Small intestine (tissue), 7 donors: ENCODE results near the gene MGA. TPM values are rescaled to one million over a fixed set of nuclear protein-coding genes. Genes with fewer than 3 reads are reported as not detected.
A peak's percentile ranks its signal among the peaks of the same experiment; 100 is the strongest.

Source experiments
- DNase-seq, 2 donors: peaks; one replicate each; pipeline versions ENCODE4 v3.0.0 to v3.0.0-alpha.2; 2013
- FAIRE-seq: peaks from 2 replicates; lab custom pipeline; 2012; peaks lifted over from hg19 to GRCh38; lab: Jason Lieb, UNC
- H3K27ac ChIP-seq, 3 donors: one replicate each; pipeline ENCODE4 v1.5.1; 2013; ENCODE audit warnings: low read length in 2 of 3, mild to moderate bottlenecking in 2 of 3, control low read depth in 1 of 3, inconsistent platforms in 1 of 3, low read depth in 1 of 3, moderate library complexity in 1 of 3
- H3K27me3 ChIP-seq, 3 donors: one replicate each; pipeline ENCODE4 v1.6.1; 2013; ENCODE audit warnings: low read length in 3 of 3, inconsistent platforms in 1 of 3; ENCODE audit not compliant: control insufficient read depth in 3 of 3, insufficient read depth in 3 of 3
- H3K36me3 ChIP-seq, 3 donors: one replicate each; pipeline ENCODE4 v1.6.1; 2013; ENCODE audit warnings: low read length in 3 of 3, inconsistent platforms in 1 of 3, low read depth in 1 of 3, mild to moderate bottlenecking in 1 of 3, moderate library complexity in 1 of 3; ENCODE audit not compliant: control insufficient read depth in 3 of 3, insufficient read depth in 2 of 3
- H3K4me1 ChIP-seq, 3 donors: one replicate each; pipeline ENCODE4 v1.6.1; 2013; ENCODE audit warnings: low read length in 2 of 3, inconsistent platforms in 1 of 3, low read depth in 1 of 3, mild to moderate bottlenecking in 1 of 3, moderate library complexity in 1 of 3; ENCODE audit not compliant: control insufficient read depth in 3 of 3, insufficient read depth in 2 of 3
- H3K4me3 ChIP-seq, 3 donors: one replicate each; pipeline ENCODE4 v1.5.1; 2013; ENCODE audit warnings: low read length in 3 of 3, control low read depth in 1 of 3, inconsistent platforms in 1 of 3, low read depth in 1 of 3, mild to moderate bottlenecking in 1 of 3, moderate library complexity in 1 of 3
- H3K9me3 ChIP-seq, 2 donors: one replicate each; pipeline ENCODE4 v1.6.1; 2013; ENCODE audit warnings: low read depth in 1 of 2, low read length in 1 of 2; ENCODE audit not compliant: control insufficient read depth in 2 of 2, insufficient read depth in 1 of 2
- WGBS, 3 donors: extraction: QIAGEN DNeasy Blood & Tissue Kit; methylation state at CpG; one replicate each; pipeline ENCODE4 v1.1.7; 2013; 5-methylcytosine and 5-hydroxymethylcytosine counted together
- polyA plus RNA-seq, 4 donors: library from polyadenylated mRNA; stranded (reverse) in 3 of 4; unstranded in 1 of 4; fragments of 200-250 nt in 3 of 4; fragments of 120-200 nt in 1 of 4; gene quantifications; one replicate each; pipeline versions ENCODE4 v1.2.1 to v1.2.3, GENCODE V29; 2013
- donor health status: healthy with polysubstance abuse.
- donor health status: control.
- donor health status: control.
- donor health status: Bipolar disorder and iron deficiency.
- donor health status: healthy.

MGA gene
- polyA plus RNA-seq, 4 donors, result 1.4 to 21.0 (median 3.7) TPM

GRCh38 chr15:41819455-41820050 is 159.3 kb downstream of the MGA start:
- Histone ChIP-seq H3K9me3 (no peaks in the 10 kb centered on the region), H3K4me1 (peaks cover 0 to 12% (median 0%) of the 10 kb centered on the region in 3 donors), H3K4me3 (no peak overlapping the region), H3K36me3 (peaks cover 0 to 94% (median 34%) of the 10 kb centered on the region in 3 donors), H3K27ac (no peak overlapping the region), H3K27me3 (no peaks in the 10 kb centered on the region)
- 92 to 96% (median 94%) methylated on average over 9 of the region's 9 CpGs for WGBS, 3 donors
- FAIRE-seq (no peak), DNase-seq (no peak)

GRCh38 chr15:41820791-41821423 is 160.7 kb downstream of the MGA start:
- peak overlapping the region in 1 of 3 donors; percentile 2 for H3K27ac ChIP-seq
- FAIRE-seq, result no peak
- WGBS, 3 donors, result 61 to 74% (median 64%) methylated on average over 6 of the region's 6 CpGs
- H3K9me3 ChIP-seq, result no peaks in the 10 kb centered on the region
- peaks cover 0 to 12% (median 0%) of the 10 kb centered on the region in 3 donors for H3K4me1 ChIP-seq
- no peak overlapping the region for H3K4me3 ChIP-seq
- H3K27me3 ChIP-seq, result no peaks in the 10 kb centered on the region
- peaks cover 0 to 97% (median 29%) of the 10 kb centered on the region in 3 donors for H3K36me3 ChIP-seq
- DNase-seq, result peak; percentile 38 to 86

GRCh38 chr15:41821831-41822230 is 161.6 kb downstream of the MGA start:
- Histone ChIP-seq H3K4me1 (peaks cover 0 to 12% (median 0%) of the 10 kb centered on the region in 3 donors), H3K27me3 (no peaks in the 10 kb centered on the region), H3K27ac (no peak overlapping the region), H3K4me3 (no peak overlapping the region), H3K36me3 (peaks cover 0 to 100% (median 26%) of the 10 kb centered on the region in 3 donors), H3K9me3 (no peaks in the 10 kb centered on the region)
- 81 to 89% (median 88%) methylated on average over 4 of the region's 4 CpGs for WGBS, 3 donors
- FAIRE-seq (no peak), DNase-seq (no peak)

- WGBS, 3 donors, result 93 to 98% (median 98%) methylated on average over 6 of the region's 6 CpGs
- DNase-seq, result no peak
- Histone ChIP-seq H3K4me1 (peaks cover 0 to 12% (median 0%) of the 10 kb centered on the region in 3 donors), H3K4me3 (no peak overlapping the region), H3K9me3 (no peaks in the 10 kb centered on the region), H3K36me3 (peaks cover 0 to 93% (median 21%) of the 10 kb centered on the region in 3 donors), H3K27ac (no peak overlapping the region), H3K27me3 (no peaks in the 10 kb centered on the region)
- FAIRE-seq, result no peak
These were observed 162.3 kb downstream of the MGA start for GRCh38 chr15:41822471-41822870.

Other genes starting within 250 kb of the MGA start
- gene RTF1, start 243.3 kb upstream of the MGA start, polyA plus RNA-seq, result 10 to 100 TPM; 18.0 to 38.4 (median 25.0) TPM
- gene ITPKA, start 166.5 kb upstream of the MGA start, polyA plus RNA-seq, result 10 to 100 TPM; 30.3 to 93.9 (median 48.4) TPM
- gene LTK, start 146.6 kb upstream of the MGA start, polyA plus RNA-seq, result 10 to 100 TPM; 13.1 to 68.4 (median 32.9) TPM
- 10 to 100 TPM in 2 of 4 donors, 1 to 10 TPM in 2; 6.2 to 23.8 (median 10.2) TPM for gene RPAP1, start 116.1 kb upstream of the MGA start, polyA plus RNA-seq
- gene TYRO3, start 101.2 kb upstream of the MGA start, polyA plus RNA-seq, result 10 to 100 TPM in 1 of 4 donors, 1 to 10 TPM in 3; 2.7 to 57.9 (median 6.5) TPM
- gene MAPKBP1, start 114.1 kb downstream of the MGA start, polyA plus RNA-seq, result 10 to 100 TPM in 3 of 4 donors, 1 to 10 TPM in 1; 8.3 to 30.2 (median 23.6) TPM
- gene JMJD7, start 167.7 kb downstream of the MGA start, polyA plus RNA-seq, result 10 to 100 TPM in 2 of 4 donors, 1 to 10 TPM in 2; 6.8 to 11.4 (median 8.8) TPM
- 10 to 100 TPM in 2 of 4 donors, 1 to 10 TPM in 2; 4.6 to 13.0 (median 10.2) TPM for gene PLA2G4B, start 178.4 kb downstream of the MGA start, polyA plus RNA-seq
- 1 to 10 TPM in 1 of 4 donors, under 1 TPM in 3; 0.45 to 1.6 (median 0.57) TPM for gene SPTBN5, start 233.6 kb downstream of the MGA start, polyA plus RNA-seq